ENCODE data around the gene NUP210L.

NUP210L gene

DNA sequence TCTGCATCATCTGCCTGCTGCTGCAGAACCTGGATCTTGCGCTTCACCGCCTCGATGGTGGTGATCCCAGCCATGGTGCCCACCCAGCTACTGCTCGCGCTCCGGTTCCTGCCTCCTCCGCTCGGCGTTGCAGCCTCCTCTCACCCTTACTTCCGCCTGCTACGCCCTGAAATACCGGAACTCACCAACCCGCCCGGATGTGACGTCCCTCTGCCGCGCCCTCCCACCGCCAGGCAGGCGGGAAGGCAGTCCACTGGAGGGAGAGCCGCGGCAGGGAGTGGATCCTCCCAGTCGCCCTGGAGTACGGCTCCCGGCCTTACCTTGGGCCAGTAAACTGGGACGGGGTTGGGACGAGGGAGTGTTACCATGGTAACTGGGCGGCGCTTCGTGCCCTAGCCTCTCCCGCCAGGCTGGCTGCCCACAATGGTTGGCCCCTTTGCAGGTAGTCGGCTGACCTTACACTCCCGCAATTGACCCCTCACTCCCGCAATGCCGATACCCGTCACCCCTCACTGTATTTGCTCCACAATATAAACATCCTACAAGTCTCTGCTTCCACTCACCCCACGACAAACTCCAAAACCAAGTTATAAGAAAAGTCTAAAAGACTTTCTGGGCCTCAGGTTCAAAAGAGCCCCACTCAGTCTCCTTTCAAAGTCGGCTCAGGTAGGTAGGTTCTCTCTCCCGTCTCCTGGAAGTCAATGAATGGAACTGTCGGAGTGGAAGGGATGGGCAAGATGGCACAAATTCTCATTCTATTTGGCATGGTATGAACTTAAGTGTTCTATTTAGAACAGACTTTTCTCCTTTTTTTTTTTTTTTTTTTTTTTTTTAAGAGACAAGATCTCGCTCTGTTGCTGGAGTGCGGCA, 28.4 kb upstream of the NUP210L start:
- peak overlapping the region; percentile 96 for H3K4me3 ChIP-seq (ENCODE audit: low read depth, low read length)
- peak overlapping the region; percentile 78 for H3K27ac ChIP-seq (ENCODE audit: extremely low read depth, low read depth, low read length)
- peaks cover 0 to 19% of the 10 kb centered on the region in 2 experiments; a peak in 1 of 3 replicates for H3K36me3 ChIP-seq (ENCODE audit: control insufficient read depth in 2 of 2, insufficient read depth in 1 of 2, low read length in 2 of 2)
- ChIA-PET CTCF (interaction anchor here (0.5 to 1.4 kb wide), 3 partner anchors 20 to 109 kb away, joined by 3 to 9 read pairs (median 4); no protein-coding TSS in a partner anchor), POLR2A (interaction anchor here (0.7 to 3.9 kb wide), 8 partner anchors 8 to 509 kb away, joined by 3 to 21 read pairs (median 4); partner anchors contain the start of genes RPS27, TPM3 and UBAP2L)
- H3K4me1 ChIP-seq (ENCODE audit: control insufficient read depth, insufficient read depth, low read length), result peaks cover 28% of the 10 kb centered on the region
- no peaks in the 10 kb centered on the region for H3K9me3 ChIP-seq (ENCODE audit: control insufficient read depth, insufficient read depth, low read depth, low read length)
- TF ChIP-seq ZNF660 (tag by site-specific recombination; IDR thresholded peaks at IDR 0.05), result no peak
- no peak for TF ChIP-seq ZNF558 (tag by site-specific recombination; IDR thresholded peaks at IDR 0.05)
- TF ChIP-seq SP7 (tag by site-specific recombination; IDR thresholded peaks at IDR 0.05), result peak; percentile 83
- TF ChIP-seq ZNF155 (tag by site-specific recombination; IDR thresholded peaks at IDR 0.05), result no peak
- TF ChIP-seq, protein P1, sequence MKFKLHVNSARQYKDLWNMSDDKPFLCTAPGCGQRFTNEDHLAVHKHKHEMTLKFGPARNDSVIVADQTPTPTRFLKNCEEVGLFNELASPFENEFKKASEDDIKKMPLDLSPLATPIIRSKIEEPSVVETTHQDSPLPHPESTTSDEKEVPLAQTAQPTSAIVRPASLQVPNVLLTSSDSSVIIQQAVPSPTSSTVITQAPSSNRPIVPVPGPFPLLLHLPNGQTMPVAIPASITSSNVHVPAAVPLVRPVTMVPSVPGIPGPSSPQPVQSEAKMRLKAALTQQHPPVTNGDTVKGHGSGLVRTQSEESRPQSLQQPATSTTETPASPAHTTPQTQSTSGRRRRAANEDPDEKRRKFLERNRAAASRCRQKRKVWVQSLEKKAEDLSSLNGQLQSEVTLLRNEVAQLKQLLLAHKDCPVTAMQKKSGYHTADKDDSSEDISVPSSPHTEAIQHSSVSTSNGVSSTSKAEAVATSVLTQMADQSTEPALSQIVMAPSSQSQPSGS (tag by site-specific recombination; IDR thresholded peaks at IDR 0.05; ENCODE audit: low read depth), result no peak
- no peak for TF ChIP-seq MYNN (tag by site-specific recombination; IDR thresholded peaks at IDR 0.05; ENCODE audit: borderline replicate concordance)
- TF ChIP-seq ZNF433 (tag by site-specific recombination; IDR thresholded peaks at IDR 0.05; ENCODE audit: low read depth), result no peak
- TF ChIP-seq, protein P2, sequence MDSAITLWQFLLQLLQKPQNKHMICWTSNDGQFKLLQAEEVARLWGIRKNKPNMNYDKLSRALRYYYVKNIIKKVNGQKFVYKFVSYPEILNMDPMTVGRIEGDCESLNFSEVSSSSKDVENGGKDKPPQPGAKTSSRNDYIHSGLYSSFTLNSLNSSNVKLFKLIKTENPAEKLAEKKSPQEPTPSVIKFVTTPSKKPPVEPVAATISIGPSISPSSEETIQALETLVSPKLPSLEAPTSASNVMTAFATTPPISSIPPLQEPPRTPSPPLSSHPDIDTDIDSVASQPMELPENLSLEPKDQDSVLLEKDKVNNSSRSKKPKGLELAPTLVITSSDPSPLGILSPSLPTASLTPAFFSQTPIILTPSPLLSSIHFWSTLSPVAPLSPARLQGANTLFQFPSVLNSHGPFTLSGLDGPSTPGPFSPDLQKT (IDR thresholded peaks at IDR 0.05; ENCODE audit: borderline replicate concordance, low read depth, low read length), result no peak
- TF ChIP-seq, protein P3, sequence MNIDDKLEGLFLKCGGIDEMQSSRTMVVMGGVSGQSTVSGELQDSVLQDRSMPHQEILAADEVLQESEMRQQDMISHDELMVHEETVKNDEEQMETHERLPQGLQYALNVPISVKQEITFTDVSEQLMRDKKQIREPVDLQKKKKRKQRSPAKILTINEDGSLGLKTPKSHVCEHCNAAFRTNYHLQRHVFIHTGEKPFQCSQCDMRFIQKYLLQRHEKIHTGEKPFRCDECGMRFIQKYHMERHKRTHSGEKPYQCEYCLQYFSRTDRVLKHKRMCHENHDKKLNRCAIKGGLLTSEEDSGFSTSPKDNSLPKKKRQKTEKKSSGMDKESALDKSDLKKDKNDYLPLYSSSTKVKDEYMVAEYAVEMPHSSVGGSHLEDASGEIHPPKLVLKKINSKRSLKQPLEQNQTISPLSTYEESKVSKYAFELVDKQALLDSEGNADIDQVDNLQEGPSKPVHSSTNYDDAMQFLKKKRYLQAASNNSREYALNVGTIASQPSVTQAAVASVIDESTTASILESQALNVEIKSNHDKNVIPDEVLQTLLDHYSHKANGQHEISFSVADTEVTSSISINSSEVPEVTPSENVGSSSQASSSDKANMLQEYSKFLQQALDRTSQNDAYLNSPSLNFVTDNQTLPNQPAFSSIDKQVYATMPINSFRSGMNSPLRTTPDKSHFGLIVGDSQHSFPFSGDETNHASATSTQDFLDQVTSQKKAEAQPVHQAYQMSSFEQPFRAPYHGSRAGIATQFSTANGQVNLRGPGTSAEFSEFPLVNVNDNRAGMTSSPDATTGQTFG (tag by site-specific recombination; IDR thresholded peaks at IDR 0.05; ENCODE audit: borderline replicate concordance), result no peak
- TF ChIP-seq, protein P4, sequence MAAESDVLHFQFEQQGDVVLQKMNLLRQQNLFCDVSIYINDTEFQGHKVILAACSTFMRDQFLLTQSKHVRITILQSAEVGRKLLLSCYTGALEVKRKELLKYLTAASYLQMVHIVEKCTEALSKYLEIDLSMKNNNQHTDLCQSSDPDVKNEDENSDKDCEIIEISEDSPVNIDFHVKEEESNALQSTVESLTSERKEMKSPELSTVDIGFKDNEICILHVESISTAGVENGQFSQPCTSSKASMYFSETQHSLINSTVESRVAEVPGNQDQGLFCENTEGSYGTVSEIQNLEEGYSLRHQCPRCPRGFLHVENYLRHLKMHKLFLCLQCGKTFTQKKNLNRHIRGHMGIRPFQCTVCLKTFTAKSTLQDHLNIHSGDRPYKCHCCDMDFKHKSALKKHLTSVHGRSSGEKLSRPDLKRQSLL (tag by site-specific recombination; IDR thresholded peaks at IDR 0.05), result 0 out of 2 replicates have a peak, but pooled peaks have one; percentile 15
- peak; percentile 100 for TF ChIP-seq IKZF3 (tag by site-specific recombination; IDR thresholded peaks at IDR 0.05)
- TF ChIP-seq, protein P5, sequence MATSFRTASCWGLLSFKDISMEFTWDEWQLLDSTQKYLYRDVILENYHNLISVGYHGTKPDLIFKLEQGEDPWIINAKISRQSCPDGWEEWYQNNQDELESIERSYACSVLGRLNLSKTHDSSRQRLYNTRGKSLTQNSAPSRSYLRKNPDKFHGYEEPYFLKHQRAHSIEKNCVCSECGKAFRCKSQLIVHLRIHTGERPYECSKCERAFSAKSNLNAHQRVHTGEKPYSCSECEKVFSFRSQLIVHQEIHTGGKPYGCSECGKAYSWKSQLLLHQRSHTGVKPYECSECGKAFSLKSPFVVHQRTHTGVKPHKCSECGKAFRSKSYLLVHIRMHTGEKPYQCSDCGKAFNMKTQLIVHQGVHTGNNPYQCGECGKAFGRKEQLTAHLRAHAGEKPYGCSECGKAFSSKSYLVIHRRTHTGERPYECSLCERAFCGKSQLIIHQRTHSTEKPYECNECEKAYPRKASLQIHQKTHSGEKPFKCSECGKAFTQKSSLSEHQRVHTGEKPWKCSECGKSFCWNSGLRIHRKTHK (tag by site-specific recombination; IDR thresholded peaks at IDR 0.05), result no peak
- TF ChIP-seq ZNF501 (tag by site-specific recombination; IDR thresholded peaks at IDR 0.05), result peak; percentile 96; the same call in 1 of the 2 replicates
- TF ChIP-seq ZNF777 (tag by site-specific recombination; IDR thresholded peaks at IDR 0.05; ENCODE audit: borderline replicate concordance), result no peak
- no peak for TF ChIP-seq TRIM28 (IDR thresholded peaks at IDR 0.05; ENCODE audit: borderline replicate concordance, low read length)
- TF ChIP-seq, protein P6, sequence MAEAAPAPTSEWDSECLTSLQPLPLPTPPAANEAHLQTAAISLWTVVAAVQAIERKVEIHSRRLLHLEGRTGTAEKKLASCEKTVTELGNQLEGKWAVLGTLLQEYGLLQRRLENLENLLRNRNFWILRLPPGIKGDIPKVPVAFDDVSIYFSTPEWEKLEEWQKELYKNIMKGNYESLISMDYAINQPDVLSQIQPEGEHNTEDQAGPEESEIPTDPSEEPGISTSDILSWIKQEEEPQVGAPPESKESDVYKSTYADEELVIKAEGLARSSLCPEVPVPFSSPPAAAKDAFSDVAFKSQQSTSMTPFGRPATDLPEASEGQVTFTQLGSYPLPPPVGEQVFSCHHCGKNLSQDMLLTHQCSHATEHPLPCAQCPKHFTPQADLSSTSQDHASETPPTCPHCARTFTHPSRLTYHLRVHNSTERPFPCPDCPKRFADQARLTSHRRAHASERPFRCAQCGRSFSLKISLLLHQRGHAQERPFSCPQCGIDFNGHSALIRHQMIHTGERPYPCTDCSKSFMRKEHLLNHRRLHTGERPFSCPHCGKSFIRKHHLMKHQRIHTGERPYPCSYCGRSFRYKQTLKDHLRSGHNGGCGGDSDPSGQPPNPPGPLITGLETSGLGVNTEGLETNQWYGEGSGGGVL (tag by site-specific recombination; IDR thresholded peaks at IDR 0.05), result peak; percentile 32; the same call in 1 of the 2 replicates
- TF ChIP-seq ZNF324 (tag by site-specific recombination; IDR thresholded peaks at IDR 0.05), result peak; percentile 38; the same call in 1 of the 2 replicates
- TF ChIP-seq, protein P7, sequence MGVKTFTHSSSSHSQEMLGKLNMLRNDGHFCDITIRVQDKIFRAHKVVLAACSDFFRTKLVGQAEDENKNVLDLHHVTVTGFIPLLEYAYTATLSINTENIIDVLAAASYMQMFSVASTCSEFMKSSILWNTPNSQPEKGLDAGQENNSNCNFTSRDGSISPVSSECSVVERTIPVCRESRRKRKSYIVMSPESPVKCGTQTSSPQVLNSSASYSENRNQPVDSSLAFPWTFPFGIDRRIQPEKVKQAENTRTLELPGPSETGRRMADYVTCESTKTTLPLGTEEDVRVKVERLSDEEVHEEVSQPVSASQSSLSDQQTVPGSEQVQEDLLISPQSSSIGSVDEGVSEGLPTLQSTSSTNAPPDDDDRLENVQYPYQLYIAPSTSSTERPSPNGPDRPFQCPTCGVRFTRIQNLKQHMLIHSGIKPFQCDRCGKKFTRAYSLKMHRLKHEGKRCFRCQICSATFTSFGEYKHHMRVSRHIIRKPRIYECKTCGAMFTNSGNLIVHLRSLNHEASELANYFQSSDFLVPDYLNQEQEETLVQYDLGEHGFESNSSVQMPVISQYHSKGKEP (tag by site-specific recombination; IDR thresholded peaks at IDR 0.05), result no peak
- no peak for TF ChIP-seq RBAK (tag by site-specific recombination; IDR thresholded peaks at IDR 0.05)
- no peak for TF ChIP-seq ZNF785 (tag by site-specific recombination; IDR thresholded peaks at IDR 0.05)
- no peak for TF ChIP-seq ZNF16 (tag by site-specific recombination; IDR thresholded peaks at IDR 0.05; ENCODE audit: low read depth)
- peak; percentile 99 for TF ChIP-seq GLIS2 (tag by site-specific recombination; IDR thresholded peaks at IDR 0.05)
- TF ChIP-seq ZNF391 (tag by site-specific recombination; IDR thresholded peaks at IDR 0.05; ENCODE audit: borderline replicate concordance, low read depth), result peak; percentile 75
- TF ChIP-seq ZNF366 (tag by site-specific recombination; conservative IDR thresholded peaks at IDR 0.05), result peak; percentile 75
- TF ChIP-seq BCL11A (tag by site-specific recombination; IDR thresholded peaks at IDR 0.05; ENCODE audit: low read depth), result no peak; the same call in 1 of the 2 replicates
